ENCODE results near the gene ALDH8A1. TPM values are rescaled to one million over a fixed set of nuclear protein-coding genes. Genes with fewer than 3 reads are reported as not detected.

ALDH8A1 gene
- polyA plus RNA-seq, 1 of the 3 experiments (the other 2 are of a cell fraction), result 0.25 TPM

DNA sequence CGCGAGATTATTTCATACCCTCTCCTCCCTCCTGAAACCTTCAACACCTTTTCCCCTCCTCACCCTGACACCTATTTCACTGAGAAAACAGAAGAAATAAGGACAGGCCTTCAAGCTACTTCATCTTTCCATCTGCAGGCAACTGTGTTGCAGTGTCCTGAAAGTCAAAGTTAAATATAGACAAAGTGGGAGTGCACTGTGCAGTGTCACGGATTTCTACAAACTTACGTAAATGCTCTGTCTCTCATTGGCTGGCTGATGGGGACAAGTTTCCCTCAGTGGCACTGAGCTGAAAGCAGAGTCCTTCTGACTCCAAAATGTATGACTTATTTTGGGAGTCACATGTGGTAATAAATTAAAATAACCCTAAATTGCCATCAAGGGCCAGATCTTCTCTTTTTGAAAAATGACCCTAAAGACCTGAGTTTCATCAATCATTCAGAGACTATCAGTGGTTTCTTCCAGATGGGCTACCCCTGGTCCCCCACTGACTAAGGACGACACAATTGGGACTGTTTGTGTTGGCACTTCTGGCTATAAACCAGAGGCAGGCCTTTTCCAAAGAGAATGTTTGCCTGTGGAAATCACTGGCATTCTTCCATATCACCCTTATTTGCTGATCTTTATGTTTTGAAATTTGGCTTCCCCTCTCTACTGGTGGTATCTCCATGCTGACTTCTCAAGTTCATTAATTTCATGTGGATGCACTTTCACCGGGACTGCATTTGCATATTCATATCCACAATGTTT is 21.6 kb downstream of the ALDH8A1 start:
- Histone ChIP-seq H3K79me2 (ENCODE audit: insufficient read depth) (no peaks in the 10 kb centered on the region), H3F3A (replicated peaks; ENCODE audit: insufficient read depth) (no peaks in the 10 kb centered on the region), H3K4me2 (no peak overlapping the region), H3K27ac (ENCODE audit: low read depth in 2 of 2, low read length in 1 of 2) (no peak overlapping the region), H2AFZ (ENCODE audit: low read depth) (no peak overlapping the region), H3K36me3 (replicated peaks in 1 of 2; ENCODE audit: control insufficient read depth in 1 of 2, insufficient read depth in 2 of 2, low read length in 1 of 2) (no peaks in the 10 kb centered on the region), H3K9ac (no peak overlapping the region), H4K20me1 (ENCODE audit: insufficient read depth) (no peaks in the 10 kb centered on the region), H3K4me3 (ENCODE audit: low read depth in 2 of 2, low read length in 1 of 2) (no peak overlapping the region), H3K4me1 (ENCODE audit: control insufficient read depth in 1 of 2, insufficient read depth in 2 of 2, low read depth in 1 of 2, low read length in 1 of 2) (no peaks in the 10 kb centered on the region), H3K9me3 (no peaks in the 10 kb centered on the region), H3K27me3 (ENCODE audit: insufficient read depth) (no peaks in the 10 kb centered on the region), H3K9me2 (no peaks in the 10 kb centered on the region)
- ChIA-PET CTCF (interaction anchor here (1.2 kb wide), 1 partner anchor 12 kb away, joined by 4 read pairs; no protein-coding TSS in a partner anchor), POLR2A (no interaction called here)
- 85% methylated on average over 6 of the region's 6 CpGs for WGBS (ENCODE audit: low lambda C conversion rate)
- no peak for TF ChIP-seq FOXM1 (IDR thresholded peaks at IDR 0.05; ENCODE audit: low read depth)
- no peak for TF ChIP-seq YY1 (IDR thresholded peaks at IDR 0.05; ENCODE audit: low read depth)
- TF ChIP-seq, protein P1, sequence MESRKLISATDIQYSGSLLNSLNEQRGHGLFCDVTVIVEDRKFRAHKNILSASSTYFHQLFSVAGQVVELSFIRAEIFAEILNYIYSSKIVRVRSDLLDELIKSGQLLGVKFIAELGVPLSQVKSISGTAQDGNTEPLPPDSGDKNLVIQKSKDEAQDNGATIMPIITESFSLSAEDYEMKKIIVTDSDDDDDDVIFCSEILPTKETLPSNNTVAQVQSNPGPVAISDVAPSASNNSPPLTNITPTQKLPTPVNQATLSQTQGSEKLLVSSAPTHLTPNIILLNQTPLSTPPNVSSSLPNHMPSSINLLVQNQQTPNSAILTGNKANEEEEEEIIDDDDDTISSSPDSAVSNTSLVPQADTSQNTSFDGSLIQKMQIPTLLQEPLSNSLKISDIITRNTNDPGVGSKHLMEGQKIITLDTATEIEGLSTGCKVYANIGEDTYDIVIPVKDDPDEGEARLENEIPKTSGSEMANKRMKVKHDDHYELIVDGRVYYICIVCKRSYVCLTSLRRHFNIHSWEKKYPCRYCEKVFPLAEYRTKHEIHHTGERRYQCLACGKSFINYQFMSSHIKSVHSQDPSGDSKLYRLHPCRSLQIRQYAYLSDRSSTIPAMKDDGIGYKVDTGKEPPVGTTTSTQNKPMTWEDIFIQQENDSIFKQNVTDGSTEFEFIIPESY (IDR thresholded peaks at IDR 0.05; ENCODE audit: borderline replicate concordance, low read depth), result no peak
- no peak for TF ChIP-seq SIN3A (IDR thresholded peaks at IDR 0.05; ENCODE audit: borderline replicate concordance, low read depth, low read length)
- TF ChIP-seq EP300 (IDR thresholded peaks at IDR 0.05; ENCODE audit: borderline replicate concordance in 1 of 2, low read depth in 1 of 2, low read length in 1 of 2), result no peak
- TF ChIP-seq, protein P2, sequence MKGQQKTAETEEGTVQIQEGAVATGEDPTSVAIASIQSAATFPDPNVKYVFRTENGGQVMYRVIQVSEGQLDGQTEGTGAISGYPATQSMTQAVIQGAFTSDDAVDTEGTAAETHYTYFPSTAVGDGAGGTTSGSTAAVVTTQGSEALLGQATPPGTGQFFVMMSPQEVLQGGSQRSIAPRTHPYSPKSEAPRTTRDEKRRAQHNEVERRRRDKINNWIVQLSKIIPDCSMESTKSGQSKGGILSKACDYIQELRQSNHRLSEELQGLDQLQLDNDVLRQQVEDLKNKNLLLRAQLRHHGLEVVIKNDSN (IDR thresholded peaks at IDR 0.05; ENCODE audit: borderline replicate concordance, low read depth), result no peak
- TF ChIP-seq MEF2A (IDR thresholded peaks at IDR 0.05; ENCODE audit: borderline replicate concordance, low read depth), result no peak
- no peak for TF ChIP-seq REST (IDR thresholded peaks at IDR 0.05; ENCODE audit: low read depth, low read length)
- TF ChIP-seq, protein P3, sequence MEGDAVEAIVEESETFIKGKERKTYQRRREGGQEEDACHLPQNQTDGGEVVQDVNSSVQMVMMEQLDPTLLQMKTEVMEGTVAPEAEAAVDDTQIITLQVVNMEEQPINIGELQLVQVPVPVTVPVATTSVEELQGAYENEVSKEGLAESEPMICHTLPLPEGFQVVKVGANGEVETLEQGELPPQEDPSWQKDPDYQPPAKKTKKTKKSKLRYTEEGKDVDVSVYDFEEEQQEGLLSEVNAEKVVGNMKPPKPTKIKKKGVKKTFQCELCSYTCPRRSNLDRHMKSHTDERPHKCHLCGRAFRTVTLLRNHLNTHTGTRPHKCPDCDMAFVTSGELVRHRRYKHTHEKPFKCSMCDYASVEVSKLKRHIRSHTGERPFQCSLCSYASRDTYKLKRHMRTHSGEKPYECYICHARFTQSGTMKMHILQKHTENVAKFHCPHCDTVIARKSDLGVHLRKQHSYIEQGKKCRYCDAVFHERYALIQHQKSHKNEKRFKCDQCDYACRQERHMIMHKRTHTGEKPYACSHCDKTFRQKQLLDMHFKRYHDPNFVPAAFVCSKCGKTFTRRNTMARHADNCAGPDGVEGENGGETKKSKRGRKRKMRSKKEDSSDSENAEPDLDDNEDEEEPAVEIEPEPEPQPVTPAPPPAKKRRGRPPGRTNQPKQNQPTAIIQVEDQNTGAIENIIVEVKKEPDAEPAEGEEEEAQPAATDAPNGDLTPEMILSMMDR (IDR thresholded peaks at IDR 0.05), result no peak
- no peak for TF ChIP-seq RAD21 (IDR thresholded peaks at IDR 0.05; ENCODE audit: low read length)
- TF ChIP-seq FOSL2 (IDR thresholded peaks at IDR 0.05; ENCODE audit: borderline replicate concordance, low read depth), result no peak
- no peak for TF ChIP-seq TCF12 (IDR thresholded peaks at IDR 0.05)
- TF ChIP-seq EZH2phosphoT487 (IDR thresholded peaks at IDR 0.05; ENCODE audit: borderline replicate concordance, low read depth), result no peak
- TF ChIP-seq NRF1 (IDR thresholded peaks at IDR 0.05; ENCODE audit: low read depth, low read length), result no peak
- no peak for TF ChIP-seq SMC3 (IDR thresholded peaks at IDR 0.05; ENCODE audit: low read depth, low read length)
- no peak for TF ChIP-seq IRF3 (IDR thresholded peaks at IDR 0.05; ENCODE audit: low read depth, low read length)
- TF ChIP-seq, protein P4, sequence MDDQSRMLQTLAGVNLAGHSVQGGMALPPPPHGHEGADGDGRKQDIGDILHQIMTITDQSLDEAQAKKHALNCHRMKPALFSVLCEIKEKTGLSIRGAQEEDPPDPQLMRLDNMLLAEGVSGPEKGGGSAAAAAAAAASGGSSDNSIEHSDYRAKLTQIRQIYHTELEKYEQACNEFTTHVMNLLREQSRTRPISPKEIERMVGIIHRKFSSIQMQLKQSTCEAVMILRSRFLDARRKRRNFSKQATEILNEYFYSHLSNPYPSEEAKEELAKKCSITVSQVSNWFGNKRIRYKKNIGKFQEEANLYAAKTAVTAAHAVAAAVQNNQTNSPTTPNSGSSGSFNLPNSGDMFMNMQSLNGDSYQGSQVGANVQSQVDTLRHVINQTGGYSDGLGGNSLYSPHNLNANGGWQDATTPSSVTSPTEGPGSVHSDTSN (IDR thresholded peaks at IDR 0.05), result no peak
- no peak for DNase-seq
